HG03378 (cell line): ENCODE results near the gene GAS7.

Experiments
- ATAC-seq: cut with Tn5 transposase; IDR thresholded peaks from one replicate; pipeline ENCODE4 v1.9.1; 2021; ENCODE audit warnings: mild to moderate bottlenecking, moderate library complexity; ENCODE audit not compliant: unreplicated experiment

The GAS7 gene

GRCh38 chr17:9959377-9959981 lies 238.9 kb downstream of the GAS7 start:
- no peak for ATAC-seq

- no peak for ATAC-seq
Measured at GRCh38 chr17:9958586-9959281, 239.7 kb downstream of the GAS7 start.

GRCh38 chr17:9957244-9957643 lies 241.2 kb downstream of the GAS7 start:
- no peak for ATAC-seq

GRCh38 chr17:9956474-9957131 lies 241.8 kb downstream of the GAS7 start:
- ATAC-seq = no peak

GRCh38 chr17:9953492-9953891 lies 244.9 kb downstream of the GAS7 start:
- ATAC-seq = no peak

- ATAC-seq = no peak
Measured at GRCh38 chr17:9951803-9952202, 246.6 kb downstream of the GAS7 start.

- ATAC-seq = no peak
Measured at GRCh38 chr17:9948928-9949327, 249.5 kb downstream of the GAS7 start.

GRCh38 chr17:9944704-9945103 lies 253.7 kb downstream of the GAS7 start:
- no peak for ATAC-seq

- ATAC-seq = no peak
Measured at GRCh38 chr17:9943343-9943742, 255.1 kb downstream of the GAS7 start.

- ATAC-seq = no peak
Measured at GRCh38 chr17:9942885-9943284, 255.5 kb downstream of the GAS7 start.

- ATAC-seq = no peak
Measured at GRCh38 chr17:9941305-9941704, 257.1 kb downstream of the GAS7 start.

GRCh38 chr17:9940841-9941240 lies 257.6 kb downstream of the GAS7 start:
- no peak for ATAC-seq

GRCh38 chr17:9938764-9939163 lies 259.6 kb downstream of the GAS7 start:
- no peak for ATAC-seq

- ATAC-seq = no peak
Measured at GRCh38 chr17:9937901-9938300, 260.5 kb downstream of the GAS7 start.

GRCh38 chr17:9937241-9937761 lies 261.1 kb downstream of the GAS7 start:
- ATAC-seq = no peak

GRCh38 chr17:9936095-9936494 lies 262.3 kb downstream of the GAS7 start:
- no peak for ATAC-seq

- no peak for ATAC-seq
Measured at GRCh38 chr17:9935408-9935807, 263.0 kb downstream of the GAS7 start.

GRCh38 chr17:9934331-9934730 lies 264.1 kb downstream of the GAS7 start:
- no peak for ATAC-seq

GRCh38 chr17:9932491-9932890 lies 265.9 kb downstream of the GAS7 start:
- no peak for ATAC-seq

GRCh38 chr17:9931144-9931741 lies 267.2 kb downstream of the GAS7 start:
- ATAC-seq = no peak

GRCh38 chr17:9929871-9930270 lies 268.5 kb downstream of the GAS7 start:
- no peak for ATAC-seq
